NCI-H128 (cell line): ENCODE results near the gene PCDHA8.
"Not testable (repeated sequence)": the region's sequence is repeated elsewhere in the genome, so short reads cannot be mapped to it uniquely, and the experiment has no call there.

Experiments used
- DNase-seq: peaks from one replicate; lab custom pipeline; 2025; ENCODE audit not compliant: unreplicated experiment; lab: John Stamatoyannopoulos, UW

Gene PCDHA8

DNA sequence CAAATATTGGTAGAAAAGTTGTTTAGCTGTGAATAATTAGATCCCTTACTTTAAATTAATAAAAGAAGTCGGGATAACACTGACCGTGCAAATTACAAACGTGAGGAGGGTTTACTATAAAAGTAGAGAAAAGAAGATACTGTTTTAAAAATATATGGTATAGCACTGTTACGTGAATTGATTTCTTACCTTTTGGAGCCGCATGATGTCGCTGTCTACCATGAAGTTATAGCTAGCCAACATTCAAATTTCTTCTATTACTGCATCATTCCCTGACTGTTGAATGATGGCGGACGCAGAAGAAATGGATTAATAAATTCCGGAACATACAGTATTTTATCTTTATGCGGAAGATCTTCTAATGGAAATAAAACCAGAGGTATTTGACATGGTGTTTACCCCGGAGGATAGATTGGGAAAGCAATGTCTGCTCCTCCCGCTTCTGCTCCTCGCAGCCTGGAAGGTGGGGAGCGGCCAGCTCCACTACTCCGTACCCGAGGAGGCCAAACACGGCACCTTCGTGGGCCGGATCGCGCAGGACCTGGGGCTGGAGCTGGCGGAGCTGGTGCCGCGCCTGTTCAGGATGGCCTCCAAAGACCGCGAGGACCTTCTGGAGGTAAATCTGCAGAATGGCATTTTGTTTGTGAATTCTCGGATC lies 13.2 kb upstream of the PCDHA8 start, which contains the start of gene PCDHA6:
PCDHA6 (plus strand) TSS at position 257 of the 658 bp plus-strand sequence; CDS start at position 389, 132 bp downstream.
- no peak for DNase-seq

DNA sequence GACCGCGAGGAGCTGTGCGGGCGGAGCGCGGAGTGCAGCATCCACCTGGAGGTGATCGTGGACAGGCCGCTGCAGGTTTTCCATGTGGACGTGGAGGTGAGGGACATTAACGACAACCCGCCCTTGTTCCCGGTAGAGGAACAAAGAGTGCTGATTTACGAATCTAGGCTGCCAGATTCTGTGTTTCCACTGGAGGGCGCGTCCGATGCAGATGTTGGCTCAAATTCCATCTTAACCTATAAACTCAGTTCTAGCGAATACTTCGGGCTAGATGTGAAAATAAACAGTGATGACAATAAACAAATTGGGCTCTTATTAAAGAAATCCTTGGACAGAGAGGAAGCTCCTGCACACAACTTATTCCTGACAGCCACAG lies 12.6 kb upstream of the PCDHA8 start:
- no peak for DNase-seq

DNA sequence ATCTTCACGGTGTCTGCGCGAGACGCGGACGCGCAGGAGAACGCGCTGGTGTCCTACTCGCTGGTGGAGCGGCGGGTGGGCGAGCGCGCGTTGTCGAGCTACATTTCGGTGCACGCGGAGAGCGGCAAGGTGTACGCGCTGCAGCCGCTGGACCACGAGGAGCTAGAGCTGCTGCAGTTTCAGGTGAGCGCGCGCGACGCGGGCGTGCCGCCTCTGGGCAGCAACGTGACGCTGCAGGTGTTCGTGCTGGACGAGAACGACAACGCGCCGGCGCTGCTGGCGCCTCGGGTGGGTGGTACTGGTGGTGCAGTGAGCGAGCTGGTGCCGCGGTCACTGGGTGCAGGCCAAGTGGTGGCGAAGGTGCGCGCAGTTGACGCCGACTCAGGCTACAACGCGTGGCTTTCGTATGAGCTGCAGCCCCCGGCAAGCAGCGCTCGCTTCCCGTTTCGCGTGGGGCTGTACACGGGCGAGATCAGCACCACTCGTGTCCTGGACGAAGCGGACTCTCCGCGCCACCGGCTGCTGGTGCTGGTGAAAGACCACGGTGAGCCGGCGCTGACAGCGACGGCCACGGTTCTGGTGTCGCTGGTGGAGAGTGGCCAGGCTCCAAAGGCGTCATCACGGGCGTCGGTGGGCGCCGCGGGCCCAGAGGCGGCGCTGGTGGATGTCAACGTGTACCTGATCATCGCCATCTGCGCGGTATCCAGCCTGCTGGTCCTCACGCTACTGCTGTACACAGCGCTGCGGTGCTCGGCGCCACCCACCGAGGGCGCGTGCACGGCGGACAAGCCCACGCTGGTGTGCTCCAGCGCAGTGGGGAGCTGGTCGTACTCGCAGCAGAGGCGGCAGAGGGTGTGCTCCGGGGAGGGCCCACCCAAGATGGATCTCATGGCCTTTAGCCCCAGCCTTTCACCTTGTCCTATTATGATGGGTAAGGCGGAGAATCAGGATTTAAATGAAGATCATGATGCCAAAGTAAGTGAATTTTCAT lies 11.2 kb upstream of the PCDHA8 start:
- DNase-seq = not testable (repeated sequence)

DNA sequence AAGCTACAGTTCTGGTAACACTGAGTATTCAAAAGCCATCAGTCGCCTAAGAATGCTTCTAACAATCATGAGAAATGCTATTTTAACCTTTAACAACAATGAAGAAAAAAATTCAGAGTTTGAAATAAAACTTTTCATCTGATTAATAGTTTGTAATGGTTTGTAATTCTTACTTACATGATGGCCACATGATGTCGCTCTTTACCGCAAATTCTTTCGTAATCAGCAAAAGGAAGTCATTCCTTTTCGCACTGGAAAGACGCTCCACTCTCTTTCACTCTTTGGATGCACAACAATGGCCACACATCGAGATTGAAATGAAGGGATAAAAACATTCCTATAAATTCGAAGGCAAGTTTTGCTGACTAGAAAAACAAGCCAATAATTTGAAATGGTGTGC lies 7.0 kb upstream of the PCDHA8 start, which contains the start of gene PCDHA7:
PCDHA7 (plus strand) TSS at position 277 of the 400 bp plus-strand sequence; CDS start at position 392, 115 bp downstream.
- DNase-seq = no peak

DNA sequence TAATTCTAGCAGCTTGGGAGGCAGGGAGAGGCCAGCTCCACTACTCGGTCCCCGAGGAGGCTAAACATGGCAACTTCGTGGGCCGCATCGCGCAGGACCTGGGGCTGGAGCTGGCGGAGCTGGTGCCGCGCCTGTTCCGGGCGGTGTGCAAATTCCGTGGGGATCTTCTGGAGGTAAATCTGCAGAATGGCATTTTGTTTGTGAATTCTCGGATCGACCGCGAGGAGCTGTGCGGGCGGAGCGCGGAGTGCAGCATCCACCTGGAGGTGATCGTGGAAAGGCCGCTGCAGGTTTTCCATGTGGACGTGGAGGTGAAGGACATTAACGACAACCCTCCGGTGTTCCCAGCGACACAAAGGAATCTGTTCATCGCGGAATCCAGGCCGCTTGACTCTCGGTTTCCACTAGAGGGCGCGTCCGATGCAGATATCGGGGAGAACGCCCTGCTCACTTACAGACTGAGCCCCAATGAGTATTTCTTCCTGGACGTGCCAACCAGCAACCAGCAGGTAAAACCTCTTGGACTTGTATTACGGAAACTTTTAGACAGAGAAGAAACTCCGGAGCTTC lies 6.5 kb upstream of the PCDHA8 start:
- DNase-seq = not testable (repeated sequence)

DNA sequence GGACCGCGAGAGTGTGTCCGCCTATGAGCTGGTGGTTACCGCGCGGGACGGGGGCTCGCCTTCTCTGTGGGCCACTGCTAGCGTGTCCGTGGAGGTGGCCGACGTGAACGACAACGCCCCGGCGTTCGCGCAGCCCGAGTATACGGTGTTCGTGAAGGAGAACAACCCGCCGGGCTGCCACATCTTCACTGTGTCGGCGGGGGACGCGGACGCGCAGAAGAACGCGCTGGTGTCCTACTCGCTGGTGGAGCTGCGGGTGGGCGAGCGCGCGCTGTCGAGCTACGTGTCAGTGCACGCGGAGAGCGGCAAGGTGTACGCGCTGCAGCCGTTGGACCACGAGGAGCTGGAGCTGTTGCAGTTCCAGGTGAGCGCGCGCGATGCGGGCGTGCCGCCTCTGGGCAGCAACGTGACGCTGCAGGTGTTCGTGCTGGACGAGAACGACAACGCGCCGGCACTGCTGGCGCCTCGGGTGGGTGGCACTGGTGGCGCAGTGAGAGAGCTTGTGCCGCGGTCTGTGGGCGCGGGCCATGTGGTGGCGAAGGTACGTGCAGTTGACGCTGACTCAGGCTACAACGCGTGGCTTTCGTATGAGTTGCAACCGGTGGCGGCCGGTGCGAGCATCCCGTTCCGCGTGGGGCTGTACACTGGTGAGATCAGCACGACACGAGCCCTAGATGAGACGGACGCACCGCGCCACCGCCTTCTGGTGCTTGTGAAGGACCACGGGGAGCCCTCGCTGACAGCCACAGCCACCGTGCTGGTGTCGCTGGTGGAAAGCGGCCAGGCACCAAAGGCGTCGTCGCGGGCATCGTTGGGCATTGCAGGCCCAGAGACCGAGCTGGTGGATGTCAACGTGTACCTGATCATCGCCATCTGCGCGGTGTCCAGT lies 5.1 kb upstream of the PCDHA8 start:
- DNase-seq = no peak

DNA sequence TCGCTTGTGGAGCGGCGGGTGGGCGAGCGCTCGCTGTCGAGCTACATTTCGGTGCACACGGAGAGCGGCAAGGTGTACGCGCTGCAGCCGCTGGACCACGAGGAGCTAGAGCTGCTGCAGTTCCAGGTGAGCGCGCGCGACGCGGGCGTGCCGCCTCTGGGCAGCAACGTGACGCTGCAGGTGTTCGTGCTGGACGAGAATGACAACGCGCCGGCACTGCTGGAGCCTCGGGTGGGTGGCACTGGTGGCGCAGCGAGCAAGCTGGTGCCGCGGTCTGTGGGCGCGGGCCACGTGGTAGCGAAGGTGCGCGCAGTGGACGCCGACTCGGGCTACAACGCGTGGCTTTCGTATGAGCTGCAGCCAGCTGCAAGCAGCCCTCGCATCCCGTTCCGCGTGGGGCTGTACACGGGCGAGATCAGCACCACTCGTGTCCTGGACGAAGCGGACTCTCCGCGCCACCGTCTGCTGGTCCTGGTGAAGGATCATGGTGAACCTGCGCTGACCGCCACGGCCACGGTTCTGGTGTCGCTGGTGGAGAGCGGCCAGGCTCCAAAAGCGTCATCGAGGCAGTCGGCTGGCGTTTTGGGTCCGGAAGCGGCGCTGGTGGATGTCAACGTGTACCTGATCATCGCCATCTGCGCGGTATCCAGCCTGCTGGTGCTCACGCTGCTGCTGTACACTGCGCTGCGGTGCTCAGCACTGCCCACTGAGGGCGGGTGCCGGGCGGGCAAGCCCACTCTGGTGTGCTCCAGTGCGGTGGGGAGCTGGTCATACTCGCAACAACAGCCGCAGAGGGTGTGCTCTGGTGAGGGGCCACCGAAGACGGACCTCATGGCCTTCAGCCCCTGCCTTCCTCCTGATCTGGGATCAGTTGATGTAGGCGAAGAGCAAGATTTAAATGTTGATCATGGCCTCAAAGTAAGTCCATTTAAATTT lies 2.1 kb downstream of the PCDHA8 start:
- no peak for DNase-seq

DNA sequence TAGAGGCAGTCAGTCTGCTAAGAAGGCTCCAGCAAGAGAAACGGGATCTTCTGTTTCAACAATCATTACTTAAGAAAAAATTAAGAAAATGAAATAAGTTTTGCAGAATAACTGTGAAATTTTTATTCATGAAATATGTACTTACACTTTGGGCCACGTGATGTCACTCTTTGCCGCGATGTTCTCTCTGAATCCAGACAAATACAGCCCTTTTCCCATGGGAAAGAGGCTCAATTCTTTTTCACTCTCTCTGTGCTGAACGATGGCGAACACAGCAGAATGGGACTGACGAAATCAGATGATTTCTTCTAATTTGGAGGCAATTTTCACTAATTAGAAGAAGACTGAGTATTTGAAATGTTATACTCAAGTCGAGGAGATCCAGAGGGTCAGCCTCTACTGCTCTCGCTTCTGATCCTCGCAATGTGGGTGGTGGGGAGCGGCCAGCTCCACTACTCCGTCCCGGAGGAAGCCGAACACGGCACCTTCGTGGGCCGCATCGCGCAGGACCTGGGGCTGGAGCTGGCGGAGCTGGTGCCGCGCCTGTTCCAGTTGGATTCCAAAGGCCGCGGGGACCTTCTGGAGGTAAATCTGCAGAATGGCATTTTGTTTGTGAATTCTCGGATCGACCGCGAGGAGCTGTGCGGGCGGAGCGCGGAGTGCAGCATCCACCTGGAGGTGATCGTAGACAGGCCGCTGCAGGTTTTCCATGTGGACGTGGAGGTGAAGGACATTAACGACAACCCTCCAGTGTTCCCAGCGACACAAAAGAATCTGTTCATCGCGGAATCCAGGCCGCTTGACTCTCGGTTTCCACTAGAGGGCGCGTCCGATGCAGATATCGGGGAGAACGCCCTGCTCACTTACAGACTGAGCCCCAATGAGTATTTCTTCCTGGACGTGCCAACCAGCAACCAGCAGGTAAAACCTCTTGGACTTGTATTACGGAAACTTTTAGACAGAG lies 7.4 kb downstream of the PCDHA8 start, which contains the start of gene PCDHA9:
PCDHA9 (plus strand) TSS at position 244 of the 964 bp plus-strand sequence; CDS start at position 358, 114 bp downstream.
- not testable (repeated sequence) for DNase-seq

DNA sequence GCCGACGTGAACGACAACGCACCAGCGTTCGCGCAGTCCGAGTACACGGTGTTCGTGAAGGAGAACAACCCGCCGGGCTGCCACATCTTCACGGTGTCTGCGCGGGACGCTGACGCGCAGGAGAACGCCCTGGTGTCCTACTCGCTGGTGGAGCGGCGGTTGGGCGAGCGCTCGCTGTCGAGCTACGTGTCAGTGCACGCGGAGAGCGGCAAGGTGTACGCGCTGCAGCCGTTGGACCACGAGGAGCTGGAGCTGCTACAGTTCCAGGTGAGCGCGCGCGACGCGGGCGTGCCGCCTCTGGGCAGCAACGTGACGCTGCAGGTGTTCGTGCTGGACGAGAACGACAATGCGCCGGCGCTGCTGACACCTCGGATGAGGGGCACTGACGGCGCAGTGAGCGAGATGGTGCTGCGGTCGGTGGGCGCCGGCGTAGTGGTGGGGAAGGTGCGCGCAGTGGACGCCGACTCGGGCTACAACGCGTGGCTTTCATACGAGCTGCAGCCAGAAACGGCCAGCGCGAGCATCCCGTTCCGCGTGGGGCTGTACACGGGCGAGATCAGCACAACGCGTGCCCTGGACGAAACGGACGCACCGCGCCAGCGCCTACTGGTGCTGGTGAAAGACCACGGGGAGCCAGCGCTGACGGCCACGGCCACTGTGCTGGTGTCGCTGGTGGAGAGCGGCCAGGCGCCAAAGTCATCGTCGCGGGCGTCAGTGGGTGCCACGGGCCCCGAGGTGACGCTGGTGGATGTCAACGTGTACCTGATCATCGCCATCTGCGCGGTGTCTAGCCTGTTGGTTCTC lies 9.0 kb downstream of the PCDHA8 start:
- not testable (repeated sequence) for DNase-seq

DNA sequence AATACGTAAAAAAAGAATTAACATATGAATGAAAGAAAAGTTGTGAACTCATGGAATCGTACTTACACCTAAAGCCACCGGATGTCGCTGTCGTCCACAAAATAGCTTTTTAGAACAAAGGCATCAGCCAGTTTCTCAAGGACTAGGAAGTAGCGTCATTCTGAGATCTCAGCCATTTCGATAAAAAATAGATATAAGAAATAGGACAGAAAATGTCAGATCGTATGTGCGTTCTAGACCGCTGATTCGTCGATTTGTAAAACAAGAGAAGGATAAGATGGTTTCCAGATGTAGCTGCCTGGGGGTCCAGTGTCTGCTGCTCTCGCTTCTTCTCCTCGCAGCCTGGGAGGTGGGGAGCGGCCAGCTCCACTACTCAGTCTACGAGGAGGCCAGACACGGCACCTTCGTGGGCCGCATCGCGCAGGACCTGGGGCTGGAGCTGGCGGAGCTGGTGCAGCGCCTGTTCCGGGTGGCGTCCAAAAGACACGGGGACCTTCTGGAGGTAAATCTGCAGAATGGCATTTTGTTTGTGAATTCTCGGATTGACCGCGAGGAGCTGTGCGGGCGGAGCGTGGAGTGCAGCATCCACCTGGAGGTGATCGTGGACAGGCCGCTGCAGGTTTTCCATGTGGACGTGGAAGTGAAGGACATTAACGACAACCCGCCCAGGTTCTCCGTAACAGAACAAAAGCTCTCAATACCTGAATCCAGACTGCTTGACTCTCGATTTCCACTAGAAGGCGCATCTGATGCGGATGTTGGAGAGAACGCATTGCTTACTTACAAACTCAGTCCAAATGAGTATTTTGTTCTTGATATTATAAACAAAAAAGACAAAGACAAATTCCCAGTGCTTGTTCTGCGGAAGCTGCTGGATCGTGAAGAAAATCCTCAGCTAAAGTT lies 15.0 kb downstream of the PCDHA8 start, which contains the start of gene PCDHA10:
PCDHA10 (plus strand) TSS at position 126 of the 903 bp plus-strand sequence; CDS start at position 278, 152 bp downstream.
- DNase-seq = no peak

DNA sequence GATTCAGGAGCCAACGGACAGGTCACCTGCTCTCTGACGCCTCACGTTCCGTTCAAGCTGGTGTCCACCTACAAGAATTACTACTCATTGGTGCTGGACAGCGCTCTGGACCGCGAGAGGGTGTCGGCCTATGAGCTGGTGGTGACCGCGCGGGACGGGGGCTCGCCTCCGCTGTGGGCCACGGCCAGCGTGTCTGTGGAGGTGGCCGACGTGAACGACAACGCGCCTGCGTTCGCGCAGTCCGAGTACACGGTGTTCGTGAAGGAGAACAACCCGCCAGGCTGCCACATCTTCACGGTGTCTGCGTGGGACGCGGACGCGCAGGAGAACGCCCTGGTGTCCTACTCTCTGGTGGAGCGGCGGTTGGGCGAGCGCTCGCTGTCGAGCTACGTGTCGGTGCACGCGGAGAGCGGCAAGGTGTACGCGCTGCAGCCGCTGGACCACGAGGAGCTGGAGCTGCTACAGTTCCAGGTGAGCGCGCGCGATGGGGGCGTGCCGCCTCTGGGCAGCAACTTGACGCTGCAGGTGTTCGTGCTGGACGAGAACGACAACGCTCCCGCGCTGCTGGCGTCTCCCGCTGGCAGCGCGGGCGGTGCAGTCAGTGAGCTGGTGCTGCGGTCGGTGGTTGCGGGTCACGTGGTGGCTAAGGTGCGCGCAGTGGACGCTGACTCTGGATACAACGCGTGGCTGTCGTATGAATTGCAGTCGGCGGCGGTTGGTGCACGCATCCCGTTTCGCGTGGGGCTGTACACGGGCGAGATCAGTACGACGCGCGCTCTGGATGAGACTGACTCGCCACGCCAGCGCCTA lies 16.4 kb downstream of the PCDHA8 start:
- DNase-seq = no peak

DNA sequence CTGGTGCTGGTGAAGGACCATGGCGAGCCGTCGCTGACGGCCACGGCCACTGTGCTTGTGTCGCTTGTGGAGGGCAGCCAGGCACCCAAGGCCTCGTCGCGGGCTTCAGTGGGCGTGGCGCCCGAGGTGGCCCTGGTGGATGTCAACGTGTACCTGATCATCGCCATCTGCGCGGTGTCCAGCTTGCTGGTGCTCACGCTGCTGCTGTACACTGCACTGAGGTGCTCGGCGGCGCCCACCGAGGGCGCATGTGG lies 16.9 kb downstream of the PCDHA8 start:
- no peak for DNase-seq

DNA sequence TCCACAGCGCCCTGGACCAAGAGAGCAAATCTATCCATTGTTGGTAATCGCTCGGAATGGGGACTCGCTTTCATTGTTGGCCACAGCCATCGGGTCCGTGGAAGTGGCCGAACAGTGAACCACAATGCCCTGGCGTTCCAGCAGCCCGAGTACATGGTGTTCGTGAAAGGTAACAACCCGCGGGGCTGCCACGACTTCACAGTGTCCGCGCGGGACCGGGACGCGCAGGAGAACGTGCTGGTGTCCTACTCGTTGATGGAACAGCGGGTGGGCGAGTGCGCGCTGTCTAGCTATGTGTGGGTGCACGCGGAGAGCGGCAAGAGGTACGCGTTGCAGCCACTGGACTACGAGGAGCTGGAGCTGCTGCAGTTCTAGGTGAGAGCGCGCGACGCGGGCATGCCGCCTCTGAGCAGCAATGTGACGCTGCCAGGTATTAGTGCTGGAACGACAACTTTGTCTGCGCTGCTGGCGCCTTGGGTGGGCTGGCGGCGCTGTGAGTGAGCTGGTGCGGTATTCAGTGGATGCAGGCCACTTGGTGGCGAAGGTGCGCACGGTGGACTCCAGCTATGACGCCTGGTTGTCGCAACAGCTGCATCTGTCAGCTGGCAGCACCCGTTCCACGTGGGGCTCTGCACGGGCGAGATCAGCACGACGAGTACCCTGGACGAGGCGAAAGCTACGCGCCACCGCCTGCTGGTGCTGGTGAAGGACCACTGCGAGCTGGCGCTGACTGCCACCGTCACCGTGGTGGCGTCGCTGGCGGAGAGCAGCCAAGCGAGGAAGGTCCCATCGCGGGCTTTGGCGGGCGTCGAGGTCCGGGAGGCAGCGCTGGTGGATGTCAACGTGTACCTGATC lies 21.7 kb downstream of the PCDHA8 start:
- DNase-seq = no peak

DNA sequence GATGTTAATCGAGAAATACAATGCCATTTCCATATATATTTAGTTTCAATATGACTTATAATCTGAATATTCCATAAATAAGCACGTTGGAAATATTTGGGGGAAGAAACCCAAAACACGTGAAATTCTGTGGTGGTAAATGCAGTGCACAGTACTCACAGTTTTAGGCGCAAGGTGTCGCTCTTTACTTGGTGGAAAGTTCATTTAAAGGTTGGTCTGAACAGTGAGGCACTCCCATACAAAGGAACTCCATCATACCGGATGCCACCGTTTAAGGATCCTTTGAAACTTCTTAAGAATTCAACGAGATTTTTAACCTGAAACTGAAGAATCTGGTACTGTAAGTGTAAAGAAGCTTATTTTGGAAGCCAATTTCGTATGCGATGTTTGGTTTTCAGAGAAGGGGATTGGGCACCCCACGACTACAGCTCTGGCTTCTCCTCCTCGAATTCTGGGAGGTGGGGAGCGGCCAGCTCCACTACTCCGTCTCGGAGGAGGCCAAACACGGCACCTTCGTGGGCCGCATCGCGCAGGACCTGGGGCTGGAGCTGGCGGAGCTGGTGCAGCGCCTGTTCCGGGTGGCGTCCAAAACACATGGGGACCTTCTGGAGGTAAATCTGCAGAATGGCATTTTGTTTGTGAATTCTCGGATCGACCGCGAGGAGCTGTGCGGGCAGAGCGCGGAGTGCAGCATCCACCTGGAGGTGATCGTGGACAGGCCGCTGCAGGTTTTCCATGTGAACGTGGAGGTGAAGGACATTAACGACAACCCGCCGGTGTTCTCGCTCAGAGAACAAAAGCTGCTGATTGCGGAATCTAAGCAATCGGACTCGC lies 28.0 kb downstream of the PCDHA8 start, which contains the start of gene PCDHA11:
PCDHA11 (plus strand) TSS at position 237 of the 834 bp plus-strand sequence; CDS start at position 384, 147 bp downstream.
- DNase-seq = no peak
